GM21825 (cell line): ENCODE data around the gene OLFM4.
"Not testable (repeated sequence)": the region's sequence is repeated elsewhere in the genome, so short reads cannot be mapped to it uniquely, and the experiment has no call there.

ENCODE experiments used
- ATAC-seq: cut with Tn5 transposase; IDR thresholded peaks from one replicate; pipeline ENCODE4 v1.9.1; 2021; ENCODE audit warnings: mild to moderate bottlenecking, moderate library complexity; ENCODE audit not compliant: unreplicated experiment

OLFM4 gene

DNA sequence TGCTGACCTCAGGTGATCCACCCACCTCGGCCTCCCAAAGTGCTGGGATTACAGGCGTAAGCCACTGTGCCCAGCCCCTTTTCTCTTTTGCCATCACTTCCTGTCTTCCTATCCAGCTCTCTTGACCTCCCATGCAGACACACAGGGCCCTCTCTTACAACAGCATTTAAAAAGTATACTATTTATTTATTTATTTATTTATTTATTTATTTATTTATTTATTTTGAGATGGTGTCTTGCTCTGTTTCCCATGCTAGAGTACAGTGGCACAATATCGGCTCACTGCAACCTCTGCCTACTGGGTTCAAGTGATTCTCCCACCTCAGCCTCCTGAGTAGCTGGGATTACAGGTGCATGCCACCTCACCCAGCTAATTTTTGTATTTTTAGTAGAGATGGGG is 14.6 kb upstream of the OLFM4 start:
- ATAC-seq: not testable (repeated sequence)

DNA sequence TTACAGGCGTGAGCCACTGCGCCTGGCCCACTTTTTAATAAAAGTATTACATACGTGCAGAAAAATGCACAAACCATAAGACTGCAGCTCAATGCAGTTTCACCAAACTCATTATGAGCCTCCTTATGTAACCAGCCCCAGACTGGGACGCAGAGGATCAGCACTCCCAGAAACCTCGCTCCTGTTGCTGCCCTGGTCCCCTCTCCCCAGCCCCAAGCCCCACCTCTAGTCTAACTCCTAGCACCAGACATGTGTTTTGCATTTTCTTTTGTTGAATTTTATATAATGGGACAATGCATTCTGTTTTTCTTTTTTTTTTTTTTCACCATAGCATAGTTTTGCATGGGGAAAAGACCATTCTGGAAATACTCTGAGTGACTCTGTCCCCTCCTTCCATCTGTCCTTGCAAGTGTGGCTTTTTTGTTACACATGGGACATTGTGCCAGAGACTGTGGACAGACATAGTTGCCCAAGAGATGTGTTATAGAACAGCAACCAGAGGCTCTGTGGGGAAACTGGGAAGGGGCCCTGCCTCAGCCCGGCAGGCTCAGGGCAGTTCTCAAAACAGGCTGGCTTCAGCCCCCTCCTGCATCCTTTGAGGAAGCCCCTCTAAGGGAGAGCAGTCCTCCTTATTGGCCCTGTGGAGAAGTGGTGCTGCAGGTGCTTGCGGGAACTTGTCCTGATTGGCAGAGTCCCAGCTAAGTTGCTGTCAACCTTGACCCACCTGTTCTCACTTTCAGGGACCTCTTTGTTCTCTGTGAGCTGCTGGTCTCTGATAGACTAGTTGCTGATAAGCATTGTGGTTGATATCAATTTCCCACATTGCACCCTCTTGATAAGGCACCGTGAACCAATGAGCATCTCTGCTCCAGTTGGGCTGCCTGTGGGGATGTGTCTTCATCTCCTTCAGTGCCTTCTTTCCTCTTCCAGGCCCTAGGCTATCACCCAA is 13.8 kb upstream of the OLFM4 start:
- ATAC-seq: no peak

GRCh38 chr13:53015971-53016370 is 12.6 kb upstream of the OLFM4 start:
- ATAC-seq: no peak

- ATAC-seq: no peak
Measured at GRCh38 chr13:53017433-53017970, 11.1 kb upstream of the OLFM4 start.

- no peak for ATAC-seq
Measured at GRCh38 chr13:53018690-53019647, 9.6 kb upstream of the OLFM4 start.

DNA sequence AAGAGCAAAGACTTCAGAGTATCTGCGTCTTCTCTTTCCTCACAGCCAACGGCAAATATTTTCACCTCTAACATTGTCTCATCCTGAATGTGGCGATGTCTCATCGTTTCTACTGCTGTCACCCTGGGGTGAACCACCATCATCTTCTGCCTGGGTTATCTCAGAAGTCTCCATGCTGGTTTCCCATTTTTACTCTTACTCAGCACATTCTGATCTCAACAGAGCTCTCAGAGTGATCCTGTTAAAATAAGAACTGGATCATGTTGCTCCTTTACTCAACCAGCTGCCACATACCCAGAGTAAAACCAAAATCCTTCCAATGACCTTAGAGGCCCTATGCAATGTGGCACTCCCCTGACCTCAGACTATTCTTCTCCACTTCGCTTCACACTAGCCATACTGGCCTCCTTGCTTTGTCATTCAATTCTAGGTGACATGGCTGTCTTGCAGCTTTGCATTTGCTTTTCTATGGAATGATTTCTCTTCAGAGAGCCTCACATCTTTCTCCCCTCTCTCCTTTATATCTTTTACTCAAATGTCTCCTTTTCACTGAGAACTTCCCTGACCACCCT is 7.8 kb upstream of the OLFM4 start:
- ATAC-seq: no peak

DNA sequence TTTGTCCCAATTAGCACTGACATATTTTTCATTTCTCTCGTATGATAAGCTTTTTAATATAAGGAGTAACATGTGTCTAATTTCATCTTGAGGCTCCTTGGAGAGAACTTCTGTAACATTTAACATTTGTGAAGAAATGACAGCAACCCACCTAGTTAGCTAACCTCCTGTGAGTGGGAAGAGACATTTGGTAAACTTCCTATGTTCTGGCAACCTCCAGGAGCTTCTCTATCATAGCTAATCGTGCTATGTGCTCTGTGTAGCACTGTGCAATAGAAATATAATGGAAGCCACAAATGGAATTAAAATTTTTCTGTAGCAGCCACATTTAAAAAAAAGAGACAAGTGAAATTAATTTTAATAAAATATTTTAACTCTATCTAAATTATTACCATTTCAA is 5.4 kb upstream of the OLFM4 start:
- no peak for ATAC-seq

GRCh38 chr13:53028063-53028462 is 550 bp upstream of the OLFM4 start:
- ATAC-seq: no peak

DNA sequence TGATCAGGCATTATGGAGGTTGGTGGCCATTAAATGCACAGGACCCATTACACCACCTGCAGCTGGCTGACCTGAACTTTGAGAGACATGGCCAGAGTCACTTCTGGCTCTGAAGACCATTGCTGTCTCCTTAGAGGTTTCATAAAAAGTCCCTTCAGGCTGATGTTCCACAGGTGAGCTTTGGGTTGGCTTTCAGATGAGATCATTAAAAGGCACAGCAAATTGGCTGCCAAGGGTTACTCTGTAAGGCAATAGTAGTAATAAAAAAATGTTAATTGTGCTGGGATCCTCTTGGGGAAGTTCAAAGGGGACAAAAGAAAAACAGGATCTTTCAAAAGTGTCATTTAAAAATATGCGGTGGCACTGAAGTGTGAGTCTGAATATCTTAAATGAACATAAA is 4.2 kb downstream of the OLFM4 start:
- ATAC-seq: no peak

DNA sequence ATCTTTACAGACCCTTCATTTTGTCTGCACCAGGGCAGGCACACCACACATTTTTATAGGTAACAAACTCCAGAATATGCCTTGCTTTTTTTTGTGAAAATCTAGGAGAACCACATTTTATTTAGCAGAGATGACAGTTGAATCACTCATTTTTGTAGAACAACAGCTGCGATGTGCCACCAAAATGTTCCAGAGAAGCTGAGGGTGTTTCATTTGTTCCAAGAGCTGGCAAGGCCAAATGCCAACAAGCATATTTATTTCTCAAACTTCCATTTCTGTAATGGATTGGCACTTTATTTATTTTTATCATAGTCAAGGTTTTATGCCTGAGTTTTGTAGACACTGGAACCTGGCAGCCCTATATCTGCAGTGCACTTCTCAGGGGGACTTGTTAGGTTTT is 10.4 kb downstream of the OLFM4 start:
- ATAC-seq: no peak

- no peak for ATAC-seq
Measured at GRCh38 chr13:53041968-53042516, 13.4 kb downstream of the OLFM4 start.

GRCh38 chr13:53042877-53043276 is 14.3 kb downstream of the OLFM4 start:
- no peak for ATAC-seq

DNA sequence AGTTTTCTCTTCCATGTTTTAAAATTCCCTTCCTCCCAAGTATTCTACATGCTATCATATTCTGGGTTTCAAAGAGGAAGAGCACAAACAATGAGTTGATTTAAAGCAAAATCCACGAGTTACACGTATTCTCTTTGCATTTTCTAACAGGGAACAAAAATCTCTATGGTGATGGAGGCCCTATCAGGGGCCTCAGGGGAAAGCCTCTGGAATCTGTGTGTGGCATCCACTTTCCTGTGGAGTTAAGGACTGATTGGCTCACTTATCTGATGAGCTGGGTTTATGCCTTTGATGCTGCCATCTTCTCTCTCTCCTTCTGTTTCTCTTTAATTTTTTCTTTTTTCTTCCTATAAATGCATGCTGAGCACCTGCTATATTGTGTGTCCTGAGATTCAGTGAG is 14.8 kb downstream of the OLFM4 start:
- ATAC-seq: no peak

DNA sequence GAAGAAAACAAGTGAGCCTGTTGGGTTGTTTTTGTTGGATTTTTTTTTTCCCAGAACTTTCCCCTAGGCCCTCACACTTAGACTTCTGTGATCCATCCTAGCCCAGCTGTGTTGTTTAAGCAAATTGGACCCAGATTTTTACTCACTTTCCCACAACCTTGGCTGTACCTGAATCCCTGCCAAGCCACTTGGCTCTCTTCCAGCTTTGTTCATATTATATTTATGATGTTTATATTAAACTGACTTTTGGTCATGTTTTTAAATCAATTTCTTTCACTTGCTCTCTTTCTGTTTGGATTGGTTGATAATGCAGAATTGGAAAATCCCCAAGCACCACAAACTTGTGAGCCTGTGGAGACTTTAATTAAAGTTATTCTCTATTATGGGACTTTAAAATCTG is 16.6 kb downstream of the OLFM4 start:
- ATAC-seq: no peak

GRCh38 chr13:53048880-53049279 is 20.3 kb downstream of the OLFM4 start:
- no peak for ATAC-seq

GRCh38 chr13:53050151-53050550 is 21.5 kb downstream of the OLFM4 start:
- ATAC-seq: no peak

GRCh38 chr13:53052675-53053074 is 24.1 kb downstream of the OLFM4 start:
- no peak for ATAC-seq

DNA sequence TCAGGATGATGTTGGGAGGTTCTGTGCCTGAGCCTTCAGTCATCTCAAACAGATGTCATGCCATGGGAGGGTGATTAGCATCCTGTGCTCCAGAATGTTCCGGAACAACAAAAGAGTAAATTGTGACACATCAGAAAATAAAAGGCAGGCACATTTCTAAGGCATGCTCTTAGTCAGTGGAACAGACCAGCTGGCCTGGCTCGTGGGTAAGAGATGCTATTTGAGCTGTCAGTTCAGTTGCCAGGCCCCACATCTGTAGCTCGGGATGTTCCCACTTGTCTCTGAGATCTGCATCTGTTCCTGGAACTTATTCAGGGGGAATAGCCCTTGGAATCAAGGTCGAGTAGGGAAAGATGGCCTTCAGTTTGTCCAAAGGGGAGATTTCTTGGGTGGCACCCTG is 26.0 kb downstream of the OLFM4 start:
- no peak for ATAC-seq

- ATAC-seq: no peak
Measured at GRCh38 chr13:53058065-53058679, 29.6 kb downstream of the OLFM4 start.

- ATAC-seq: no peak
Measured at GRCh38 chr13:53060840-53061490, 32.4 kb downstream of the OLFM4 start.
